ENCODE results near the gene FOXI2.

- TF ChIP-seq CTCF (conservative IDR thresholded peaks at IDR 0.05; ENCODE audit: low read length), result no peak
- TF ChIP-seq EZH2phosphoT487 (IDR thresholded peaks at IDR 0.05; ENCODE audit: borderline replicate concordance, low read depth, low read length), result no peak
Measured at GRCh38 chr10:127790066-127790624, 53.2 kb downstream of the FOXI2 start.
